Measurements from ENCODE around the gene TMEM190. TPM values are rescaled to one million over a fixed set of nuclear protein-coding genes. Genes with fewer than 3 reads are reported as not detected.

The TMEM190 gene
- total RNA-seq, 2 donors from 2014 or later, result not detected

DNA sequence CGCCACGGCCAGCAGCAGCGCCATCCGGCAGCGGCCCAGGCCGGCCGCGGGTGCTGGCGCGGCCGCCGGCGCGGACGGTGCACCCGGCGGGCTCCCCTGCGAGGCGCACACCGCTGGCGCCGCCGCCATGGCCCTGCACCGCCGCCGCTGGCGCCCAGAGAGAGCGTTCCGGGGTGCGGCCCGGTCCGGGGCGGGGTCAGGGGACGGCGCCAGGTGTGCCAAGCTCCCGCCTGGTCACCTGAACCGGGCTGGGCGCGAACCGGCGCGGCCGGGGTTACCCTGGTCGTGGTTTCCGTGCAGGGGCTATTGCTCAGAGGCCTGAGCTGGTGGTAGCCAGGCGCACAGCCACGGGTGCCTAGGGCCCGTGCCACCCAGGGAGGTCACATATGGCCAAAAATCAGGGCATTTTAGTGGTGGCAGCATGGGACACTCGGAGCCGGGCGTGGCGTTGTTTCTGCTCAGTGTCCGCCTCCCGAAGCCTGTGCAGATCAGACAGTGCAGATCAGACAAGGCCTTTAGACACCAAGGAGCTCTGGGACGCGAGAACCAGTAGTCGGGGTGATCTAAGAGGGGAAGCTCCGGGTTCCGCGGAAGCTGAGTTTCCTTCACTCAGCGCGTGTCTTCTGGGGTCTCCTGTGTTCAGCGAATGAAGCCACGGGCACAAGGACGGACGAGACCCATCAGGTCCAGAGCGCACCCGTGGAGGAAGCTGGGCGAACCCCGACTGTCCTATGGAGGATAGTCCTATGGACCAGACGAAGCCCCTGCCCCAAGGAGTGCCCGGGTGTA is 7.7 kb downstream of the TMEM190 start, which contains the start of gene TMEM238:
Gene TMEM238 (minus strand): TSS at position 162 of the 789 bp plus-strand sequence. CDS start 33 bp downstream, at position 129.
- H3K4me3 Mint-ChIP-seq, result peak within 1 kb of the TSS; percentile 100
- H3K27ac Mint-ChIP-seq, result peak within 1 kb of the TSS; percentile 100
- peaks cover 5% of the 10 kb centered on the region for H3K27me3 Mint-ChIP-seq
- H3K9me3 ChIP-seq (ENCODE audit: control insufficient read depth, low read length, poor library complexity, severe bottlenecking), result no peaks in the 10 kb centered on the region
- DNase-seq (peak in 2 of 3 donors; percentile 27 to 35), ATAC-seq (no peak)
- H3K36me3 Mint-ChIP-seq (ENCODE audit: low read depth), result peaks cover 7% of the 10 kb centered on the region
- peaks cover 48% of the 10 kb centered on the region for H3K4me1 Mint-ChIP-seq

DNA sequence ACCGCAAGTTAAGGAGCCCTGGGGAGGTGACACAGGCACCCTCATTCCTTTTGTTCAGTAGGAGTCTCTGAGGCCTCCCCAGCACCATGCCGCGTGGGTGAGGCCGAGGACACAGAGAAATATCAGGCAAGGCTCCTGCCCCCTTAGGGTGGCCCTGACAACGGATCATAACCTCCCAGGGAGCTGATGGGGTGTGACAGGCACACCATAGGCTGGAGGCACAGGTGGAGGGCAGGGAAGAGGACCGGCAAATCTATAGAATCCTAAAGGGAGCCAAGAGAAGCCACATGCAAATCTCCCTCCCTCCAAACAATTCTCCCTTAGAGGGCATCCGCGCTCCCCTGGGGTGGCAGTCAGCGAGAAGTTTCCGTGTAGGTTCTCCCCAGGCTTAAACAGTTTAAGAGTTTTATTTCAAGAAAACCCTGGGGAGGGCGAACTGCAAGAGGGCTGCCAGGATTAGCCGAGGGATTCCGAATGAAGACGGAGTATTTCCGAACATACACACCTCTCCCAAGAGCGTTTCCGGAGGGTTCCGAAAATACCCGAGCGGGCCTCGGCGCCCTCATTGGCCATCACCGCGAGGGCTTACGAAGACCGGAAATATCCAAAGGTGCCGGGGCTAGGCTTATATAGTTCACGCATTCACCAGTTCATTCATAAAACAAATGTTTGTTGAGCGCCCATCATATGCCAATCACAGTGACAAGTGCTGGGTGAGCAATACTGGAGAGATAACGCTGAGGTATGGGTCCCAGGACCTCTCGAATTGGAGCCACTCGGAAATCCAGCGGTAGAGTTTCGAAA is 8.5 kb downstream of the TMEM190 start:
- H3K9me3 ChIP-seq (ENCODE audit: control insufficient read depth, low read length, poor library complexity, severe bottlenecking), result no peaks in the 10 kb centered on the region
- Mint-ChIP-seq H3K27ac (peak overlapping the region; percentile 100), H3K4me3 (peak overlapping the region; percentile 100), H3K4me1 (peaks cover 52% of the 10 kb centered on the region), H3K36me3 (ENCODE audit: low read depth) (peaks cover 6% of the 10 kb centered on the region), H3K27me3 (peaks cover 5% of the 10 kb centered on the region)
- peak; percentile 82 to 95 (median 87) for DNase-seq
- ATAC-seq, result peak; percentile 82

- peaks cover 6% of the 10 kb centered on the region for H3K36me3 Mint-ChIP-seq (ENCODE audit: low read depth)
- peak within 1 kb of the TSS; percentile 100 for H3K4me3 Mint-ChIP-seq
- ATAC-seq (peak; percentile 83), DNase-seq (peak; percentile 92 to 99 (median 96))
- H3K27ac Mint-ChIP-seq, result peak within 1 kb of the TSS; percentile 100
- peaks cover 5% of the 10 kb centered on the region for H3K27me3 Mint-ChIP-seq
- H3K9me3 ChIP-seq (ENCODE audit: control insufficient read depth, low read length, poor library complexity, severe bottlenecking), result no peaks in the 10 kb centered on the region
- H3K4me1 Mint-ChIP-seq, result peaks cover 57% of the 10 kb centered on the region
Measured at GRCh38 chr19:55385724-55386492, 9.3 kb downstream of the TMEM190 start, which contains the start of gene RPL28. RPL28 (plus strand) TSS chr19:55385932; CDS start chr19:55386358, 426 bp downstream.

- H3K27ac Mint-ChIP-seq, result peak overlapping the region; percentile 100
- H3K27me3 Mint-ChIP-seq, result peaks cover 5% of the 10 kb centered on the region
- ATAC-seq (no peak), DNase-seq (no peak)
- H3K4me3 Mint-ChIP-seq, result peak overlapping the region; percentile 100
- peaks cover 6% of the 10 kb centered on the region for H3K36me3 Mint-ChIP-seq (ENCODE audit: low read depth)
- H3K9me3 ChIP-seq (ENCODE audit: control insufficient read depth, low read length, poor library complexity, severe bottlenecking), result no peaks in the 10 kb centered on the region
- peaks cover 55% of the 10 kb centered on the region for H3K4me1 Mint-ChIP-seq
Measured at GRCh38 chr19:55386493-55386971, 9.9 kb downstream of the TMEM190 start.

GRCh38 chr19:55387736-55388497 is 11.3 kb downstream of the TMEM190 start:
- no peak for ATAC-seq
- DNase-seq, result no peak
- H3K36me3 Mint-ChIP-seq (ENCODE audit: low read depth), result peaks cover 6% of the 10 kb centered on the region
- H3K9me3 ChIP-seq (ENCODE audit: control insufficient read depth, low read length, poor library complexity, severe bottlenecking), result no peaks in the 10 kb centered on the region
- H3K27me3 Mint-ChIP-seq, result peaks cover 5% of the 10 kb centered on the region
- H3K4me1 Mint-ChIP-seq, result peaks cover 48% of the 10 kb centered on the region
- H3K27ac Mint-ChIP-seq, result peak overlapping the region; percentile 100
- H3K4me3 Mint-ChIP-seq, result peak overlapping the region; percentile 100

DNA sequence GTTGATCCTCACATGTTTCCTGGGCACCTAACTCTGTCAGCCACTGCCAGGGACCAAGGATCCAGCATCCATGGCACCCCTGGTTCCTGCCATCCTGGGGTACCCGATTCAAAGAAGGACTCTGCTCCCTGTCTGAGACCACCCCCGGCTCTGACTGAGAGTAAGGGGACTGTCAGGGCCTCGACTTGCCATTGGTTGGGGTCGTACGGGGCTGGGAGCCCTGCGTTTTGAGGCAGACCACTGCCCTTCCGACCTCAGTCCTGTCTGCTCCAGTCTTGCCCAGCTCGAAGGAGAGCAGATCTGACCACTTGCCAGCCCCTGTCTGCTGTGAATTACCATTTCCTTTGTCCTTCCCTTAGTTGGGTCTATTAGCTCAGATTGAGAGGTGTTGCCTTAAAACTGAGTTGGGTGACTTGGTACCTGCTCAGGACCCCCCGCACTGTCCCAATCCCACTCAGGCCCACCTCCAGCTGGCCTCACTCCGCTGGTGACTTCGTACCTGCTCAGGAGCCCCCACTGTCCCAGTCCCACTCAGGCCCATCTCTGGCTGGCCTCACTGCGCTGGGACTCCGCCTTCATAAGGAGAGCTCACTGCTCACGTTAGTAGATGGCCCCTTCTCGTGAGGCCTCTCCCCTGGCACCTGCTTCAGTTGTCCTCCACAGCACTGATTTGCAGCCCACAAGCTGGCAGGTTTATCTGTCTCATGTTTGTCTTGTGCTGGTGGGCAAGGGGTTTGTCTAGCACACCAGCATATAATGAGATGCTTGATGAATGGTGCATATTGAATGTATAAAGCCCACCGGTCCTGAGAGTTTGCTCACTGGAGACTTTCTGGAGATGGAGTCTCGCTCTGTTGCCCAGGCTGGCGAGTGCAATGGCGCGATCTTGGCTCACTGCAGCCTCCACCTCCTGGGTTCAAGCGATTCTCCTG is 13.0 kb downstream of the TMEM190 start:
- Mint-ChIP-seq H3K36me3 (ENCODE audit: low read depth) (peaks cover 6% of the 10 kb centered on the region), H3K4me1 (peaks cover 44% of the 10 kb centered on the region), H3K27me3 (peaks cover 5% of the 10 kb centered on the region), H3K4me3 (no peak overlapping the region), H3K27ac (peak overlapping the region; percentile 89)
- ATAC-seq (no peak), DNase-seq (no peak)
- H3K9me3 ChIP-seq (ENCODE audit: control insufficient read depth, low read length, poor library complexity, severe bottlenecking), result no peaks in the 10 kb centered on the region

- Mint-ChIP-seq H3K4me3 (no peak overlapping the region), H3K27ac (peak overlapping the region; percentile 9), H3K36me3 (ENCODE audit: low read depth) (peaks cover 6% of the 10 kb centered on the region), H3K4me1 (peaks cover 41% of the 10 kb centered on the region), H3K27me3 (peaks cover 5% of the 10 kb centered on the region)
- no peak for DNase-seq
- no peaks in the 10 kb centered on the region for H3K9me3 ChIP-seq (ENCODE audit: control insufficient read depth, low read length, poor library complexity, severe bottlenecking)
- no peak for ATAC-seq
Measured at GRCh38 chr19:55390461-55390880, 13.8 kb downstream of the TMEM190 start.

DNA sequence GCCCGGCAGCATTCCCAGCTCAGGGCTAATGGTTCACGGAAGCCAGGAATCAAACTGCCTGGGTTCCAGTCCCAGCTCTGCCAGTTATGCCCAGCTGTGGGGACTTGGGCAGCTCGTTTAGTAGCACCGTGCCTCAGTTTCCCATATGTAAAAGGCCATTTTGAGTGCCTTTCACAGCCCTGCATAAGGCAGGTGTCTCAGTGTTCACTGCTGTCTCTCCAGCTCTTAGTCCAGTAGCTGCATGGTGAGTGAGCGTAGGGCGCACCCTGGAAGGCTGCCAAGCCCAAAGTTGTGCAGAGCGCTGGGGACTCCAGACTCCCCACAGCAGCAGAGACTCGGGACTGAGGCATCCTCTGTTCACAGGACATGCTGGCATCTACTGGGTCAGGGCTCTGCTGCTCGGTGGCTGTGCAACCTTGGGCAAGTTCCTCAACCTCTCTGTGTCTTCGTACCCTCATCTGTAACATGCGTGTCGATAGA is 14.6 kb downstream of the TMEM190 start:
- no peaks in the 10 kb centered on the region for H3K9me3 ChIP-seq (ENCODE audit: control insufficient read depth, low read length, poor library complexity, severe bottlenecking)
- no peak overlapping the region for H3K27ac Mint-ChIP-seq
- no peak overlapping the region for H3K4me3 Mint-ChIP-seq
- H3K36me3 Mint-ChIP-seq (ENCODE audit: low read depth), result peaks cover under 1% of the 10 kb centered on the region
- ATAC-seq, result no peak
- H3K27me3 Mint-ChIP-seq, result no peaks in the 10 kb centered on the region
- H3K4me1 Mint-ChIP-seq, result peaks cover 36% of the 10 kb centered on the region
- DNase-seq, result no peak

GRCh38 chr19:55391702-55392615 is 15.3 kb downstream of the TMEM190 start:
- peak overlapping the region; percentile 67 for H3K27ac Mint-ChIP-seq

DNA sequence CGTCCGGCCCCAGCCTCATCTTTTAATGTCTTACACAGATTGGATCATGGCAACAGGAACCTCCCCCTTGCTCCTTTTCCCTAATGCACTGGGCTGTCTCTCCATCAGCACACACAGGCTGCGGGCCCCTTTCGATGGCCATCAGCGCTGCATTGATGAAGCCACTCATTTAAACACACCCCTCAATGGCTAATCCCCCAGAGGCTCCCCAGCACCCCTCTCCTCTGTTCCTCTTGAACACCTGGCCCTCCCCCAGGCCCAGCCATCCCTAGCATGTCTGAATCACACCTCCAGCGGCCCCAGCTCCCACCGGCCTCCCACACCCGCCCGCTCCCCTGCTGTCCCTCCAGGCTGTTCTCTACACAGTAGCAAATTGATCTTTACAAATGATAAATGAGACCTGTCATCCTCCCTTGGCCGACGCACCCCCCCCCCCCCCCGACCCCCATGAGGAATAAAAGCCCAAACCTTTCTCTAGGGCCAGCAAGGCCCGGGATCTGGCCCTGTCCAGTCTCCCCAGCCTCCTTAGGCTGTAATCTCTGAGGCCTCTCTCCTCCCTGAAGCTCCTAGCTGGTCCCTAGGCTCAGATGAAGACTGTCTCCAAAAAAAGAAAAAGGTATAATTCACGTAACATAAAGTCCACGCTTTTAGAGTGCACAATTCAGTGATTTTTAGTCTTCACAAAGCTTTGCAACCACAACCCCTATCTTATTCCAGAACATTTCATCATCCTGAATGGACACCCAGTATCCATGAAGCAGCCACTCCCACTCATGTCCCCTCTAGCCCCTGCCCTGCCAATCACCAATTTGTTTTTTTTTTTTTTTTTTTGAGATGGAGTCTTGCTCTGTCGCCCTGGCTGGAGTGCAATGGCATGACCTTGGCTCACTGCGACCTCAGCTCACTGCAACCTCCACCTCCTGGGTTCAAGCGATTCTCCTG is 16.5 kb downstream of the TMEM190 start:
- no peaks in the 10 kb centered on the region for H3K9me3 ChIP-seq (ENCODE audit: control insufficient read depth, low read length, poor library complexity, severe bottlenecking)
- peaks cover 29% of the 10 kb centered on the region for H3K4me1 Mint-ChIP-seq
- H3K27ac Mint-ChIP-seq, result peak overlapping the region; percentile 67
- no peak overlapping the region for H3K4me3 Mint-ChIP-seq
- ATAC-seq (no peak), DNase-seq (no peak)
- H3K27me3 Mint-ChIP-seq, result no peaks in the 10 kb centered on the region
- no peaks in the 10 kb centered on the region for H3K36me3 Mint-ChIP-seq (ENCODE audit: low read depth)

More at GRCh38 chr19:55391702-55392615, 15.3 kb downstream of the TMEM190 start:
- Mint-ChIP-seq H3K36me3 (ENCODE audit: low read depth) (no peaks in the 10 kb centered on the region), H3K4me1 (peaks cover 29% of the 10 kb centered on the region), H3K4me3 (no peak overlapping the region), H3K27me3 (no peaks in the 10 kb centered on the region)
- H3K9me3 ChIP-seq (ENCODE audit: control insufficient read depth, low read length, poor library complexity, severe bottlenecking), result no peaks in the 10 kb centered on the region
- DNase-seq (no peak), ATAC-seq (no peak)
